Endodermal cell (in vitro differentiated cells): ENCODE results near the gene KTN1. TPM values are rescaled to one million over a fixed set of nuclear protein-coding genes. Genes with fewer than 3 reads are reported as not detected.

Experiments used
- DNase-seq: peaks from one replicate; pipeline ENCODE4 v3.0.0-alpha.2; 2017
- H3K27ac ChIP-seq: 2 replicates; pipeline ENCODE4 v1.5.1; 2013; ENCODE audit warnings: mild to moderate bottlenecking, low read depth, low read length, moderate library complexity
- H3K27me3 ChIP-seq: 2 replicates; pipeline ENCODE4 v1.6.1; 2013; ENCODE audit warnings: mild to moderate bottlenecking, low read length, moderate library complexity; ENCODE audit not compliant: insufficient read depth, control insufficient read depth, poor library complexity, severe bottlenecking
- H3K36me3 ChIP-seq: 2 replicates; pipeline ENCODE4 v1.7.0; 2013; ENCODE audit warnings: mild to moderate bottlenecking, low read length, moderate library complexity; ENCODE audit not compliant: control insufficient read depth, insufficient read depth
- H3K4me1 ChIP-seq: one replicate; pipeline ENCODE4 v1.7.0; 2013; ENCODE audit warnings: low read length; ENCODE audit not compliant: control insufficient read depth, insufficient read depth
- H3K4me3 ChIP-seq: 2 replicates; pipeline ENCODE4 v1.5.1; 2013; ENCODE audit warnings: mild to moderate bottlenecking, low read length, moderate library complexity
- H3K9ac ChIP-seq: 2 replicates; pipeline ENCODE4 v1.6.1; 2013; ENCODE audit warnings: mild to moderate bottlenecking, low read length, moderate library complexity; ENCODE audit not compliant: poor library complexity, severe bottlenecking; ENCODE audit errors: extremely low read depth
- H3K9me3 ChIP-seq: 2 replicates; pipeline ENCODE4 v1.6.1; 2013; ENCODE audit warnings: mild to moderate bottlenecking, low read length, moderate library complexity; ENCODE audit not compliant: control insufficient read depth
- H3K27ac Mint-ChIP-seq: 2 replicates; pipeline ENCODE4 v1.8.0; 2020; ENCODE audit warnings: mixed read lengths
- H3K27me3 Mint-ChIP-seq: 2 replicates; pipeline ENCODE4 v1.8.0; 2021; ENCODE audit warnings: mild to moderate bottlenecking, mixed read lengths; ENCODE audit not compliant: insufficient read depth
- H3K36me3 Mint-ChIP-seq: 2 replicates; pipeline ENCODE4 v1.8.0; 2020; ENCODE audit warnings: low read depth, mixed read lengths
- H3K4me1 Mint-ChIP-seq: 2 replicates; pipeline ENCODE4 v1.8.0; 2020; ENCODE audit warnings: mixed read lengths
- H3K4me3 Mint-ChIP-seq: 2 replicates; pipeline ENCODE4 v1.8.0; 2020; ENCODE audit warnings: mild to moderate bottlenecking, moderate library complexity, mixed read lengths
- H3K9me3 Mint-ChIP-seq: 2 replicates; pipeline ENCODE4 v1.8.0; 2020; ENCODE audit warnings: mild to moderate bottlenecking, mixed read lengths
- WGBS, 2 experiments: methylation state at CpG; one replicate each; pipeline versions ENCODE4 v1.1.5 to v1.1.7; 2013; ENCODE audit warnings: missing lambda C conversion rate in 2 of 2, mixed read lengths in 1 of 2; ENCODE audit not compliant: insufficient coverage in 1 of 2, insufficient read length in 1 of 2; 5-methylcytosine and 5-hydroxymethylcytosine counted together
- total RNA-seq, 2 donors: library from RNA; stranded (reverse); fragmentation: NEBNext Ultra II Directional in 1 of 2; extraction: Animal tissue kit (Norgen Biotek cat#: 25700) in 1 of 2; gene quantifications; 2 replicates in 1 of 2; 3 replicates in 1 of 2; pipeline ENCODE4 v1.2.1, GENCODE V29; 2021
- TF ChIP-seq, protein P1 (sequence below): fragments of 200-600 bp; sonication (generic); conservative IDR thresholded peaks from 2 replicates; pipeline ENCODE4 v1.5.0; 2021; ENCODE audit warnings: antibody characterized with exemption, mild to moderate bottlenecking

KTN1 gene
- total RNA-seq, 2 donors from 2014 or later: 215 to 239 TPM

DNA sequence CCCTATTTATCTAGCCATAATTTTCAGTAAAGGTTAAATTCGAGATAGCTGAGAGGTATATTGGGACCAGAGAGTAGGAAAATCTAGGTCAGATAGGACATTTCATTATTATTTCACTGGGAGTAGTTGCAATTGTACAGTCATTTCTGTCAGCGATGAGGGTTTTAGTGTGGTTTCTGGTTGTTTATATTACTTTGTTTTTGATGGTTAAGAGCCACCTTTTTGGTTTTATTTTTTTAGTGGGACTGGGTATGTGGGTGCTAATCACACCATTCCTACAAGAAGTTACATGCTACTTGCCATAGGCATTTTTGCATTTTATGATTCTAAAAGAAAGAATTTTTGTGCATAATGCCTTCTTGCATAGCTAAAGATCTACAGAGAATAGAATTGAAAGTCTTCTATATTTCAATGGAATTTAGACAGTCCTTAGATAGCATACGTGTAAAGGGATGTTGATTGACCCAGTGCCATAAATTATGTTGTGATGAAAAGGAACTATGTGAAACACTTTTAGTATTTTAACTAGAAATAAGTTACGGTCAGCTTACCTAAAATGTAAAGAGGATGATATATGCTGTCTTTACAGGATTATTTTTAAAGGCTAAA, 85.2 kb downstream of the KTN1 start:
- no peak for DNase-seq
- H3K27me3 ChIP-seq: no peaks in the 10 kb centered on the region
- no peaks in the 10 kb centered on the region for H3K9me3 ChIP-seq
- peaks cover 86% of the 10 kb centered on the region for H3K36me3 ChIP-seq
- TF ChIP-seq, protein P1, sequence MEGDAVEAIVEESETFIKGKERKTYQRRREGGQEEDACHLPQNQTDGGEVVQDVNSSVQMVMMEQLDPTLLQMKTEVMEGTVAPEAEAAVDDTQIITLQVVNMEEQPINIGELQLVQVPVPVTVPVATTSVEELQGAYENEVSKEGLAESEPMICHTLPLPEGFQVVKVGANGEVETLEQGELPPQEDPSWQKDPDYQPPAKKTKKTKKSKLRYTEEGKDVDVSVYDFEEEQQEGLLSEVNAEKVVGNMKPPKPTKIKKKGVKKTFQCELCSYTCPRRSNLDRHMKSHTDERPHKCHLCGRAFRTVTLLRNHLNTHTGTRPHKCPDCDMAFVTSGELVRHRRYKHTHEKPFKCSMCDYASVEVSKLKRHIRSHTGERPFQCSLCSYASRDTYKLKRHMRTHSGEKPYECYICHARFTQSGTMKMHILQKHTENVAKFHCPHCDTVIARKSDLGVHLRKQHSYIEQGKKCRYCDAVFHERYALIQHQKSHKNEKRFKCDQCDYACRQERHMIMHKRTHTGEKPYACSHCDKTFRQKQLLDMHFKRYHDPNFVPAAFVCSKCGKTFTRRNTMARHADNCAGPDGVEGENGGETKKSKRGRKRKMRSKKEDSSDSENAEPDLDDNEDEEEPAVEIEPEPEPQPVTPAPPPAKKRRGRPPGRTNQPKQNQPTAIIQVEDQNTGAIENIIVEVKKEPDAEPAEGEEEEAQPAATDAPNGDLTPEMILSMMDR: no peak
- peaks cover 37% of the 10 kb centered on the region for H3K36me3 Mint-ChIP-seq
- H3K9ac ChIP-seq: no peak overlapping the region
- no peaks in the 10 kb centered on the region for H3K4me1 ChIP-seq
- no peak overlapping the region for H3K27ac Mint-ChIP-seq
- WGBS, 2 experiments: 92% methylated on average over 4 of the region's 4 CpGs; no CpG with 5 or more reads in 1 of the 2 experiments
- no peak overlapping the region for H3K4me3 ChIP-seq
- no peaks in the 10 kb centered on the region for H3K27me3 Mint-ChIP-seq
- no peaks in the 10 kb centered on the region for H3K9me3 Mint-ChIP-seq
- no peak overlapping the region for H3K4me3 Mint-ChIP-seq
- no peaks in the 10 kb centered on the region for H3K4me1 Mint-ChIP-seq
- H3K27ac ChIP-seq: no peak overlapping the region

DNA sequence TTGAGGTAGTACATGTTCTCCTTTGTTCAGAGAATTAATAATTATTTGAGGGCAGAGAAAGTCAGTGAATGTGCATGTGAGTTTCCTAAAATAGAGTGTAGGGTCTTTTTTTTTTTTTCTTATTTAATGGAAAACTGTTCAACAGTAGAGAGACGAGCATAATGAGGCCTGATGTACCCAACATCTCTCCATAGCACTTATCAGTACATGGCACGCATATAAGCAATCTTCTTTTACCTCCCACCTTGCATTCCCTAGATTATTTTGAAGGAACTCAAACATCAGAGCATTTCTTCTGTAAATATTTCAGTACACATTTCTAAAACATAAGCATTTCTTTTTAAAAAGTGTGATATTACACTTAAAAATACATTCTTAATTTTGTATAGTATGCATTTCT, 87.8 kb downstream of the KTN1 start:
- no peak overlapping the region for H3K4me3 Mint-ChIP-seq
- no peak overlapping the region for H3K4me3 ChIP-seq
- 94 to 100% methylated on average over 1 to 2 of the region's 2 CpGs for WGBS, 2 experiments
- H3K36me3 Mint-ChIP-seq: peaks cover 42% of the 10 kb centered on the region
- no peak overlapping the region for H3K9ac ChIP-seq
- H3K27ac ChIP-seq: no peak overlapping the region
- TF ChIP-seq, protein P1: no peak
- no peaks in the 10 kb centered on the region for H3K4me1 ChIP-seq
- H3K9me3 Mint-ChIP-seq: no peaks in the 10 kb centered on the region
- H3K36me3 ChIP-seq: peaks cover 88% of the 10 kb centered on the region
- H3K27me3 Mint-ChIP-seq: no peaks in the 10 kb centered on the region
- DNase-seq: no peak
- no peaks in the 10 kb centered on the region for H3K27me3 ChIP-seq
- no peaks in the 10 kb centered on the region for H3K4me1 Mint-ChIP-seq
- no peaks in the 10 kb centered on the region for H3K9me3 ChIP-seq
- H3K27ac Mint-ChIP-seq: no peak overlapping the region

DNA sequence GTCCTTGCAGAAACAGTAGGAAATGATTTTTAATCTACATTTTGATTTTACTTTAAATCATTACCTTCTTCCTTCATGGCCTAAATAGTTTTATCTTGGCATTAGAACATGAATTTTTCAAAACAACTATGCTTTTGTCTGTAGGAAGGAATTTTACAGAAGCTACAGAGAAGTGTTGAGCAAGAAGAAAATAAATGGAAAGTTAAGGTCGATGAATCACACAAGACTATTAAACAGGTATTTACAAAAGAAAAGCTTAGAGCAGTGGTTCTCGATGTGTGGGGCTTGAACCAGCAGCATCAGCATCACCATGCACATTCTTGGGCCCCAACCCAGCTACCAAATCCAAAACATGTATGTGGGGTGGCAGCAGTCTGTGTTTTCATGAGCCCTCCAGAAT, 91.6 kb downstream of the KTN1 start:
- Histone ChIP-seq H3K36me3 (peaks cover 88% of the 10 kb centered on the region), H3K27me3 (no peaks in the 10 kb centered on the region), H3K27ac (no peak overlapping the region), H3K4me3 (no peak overlapping the region), H3K4me1 (no peaks in the 10 kb centered on the region), H3K9me3 (peaks cover 6% of the 10 kb centered on the region), H3K9ac (no peak overlapping the region)
- 94% methylated on average over 2 of the region's 2 CpGs; no CpG with 5 or more reads in 1 of the 2 experiments for WGBS, 2 experiments
- no peaks in the 10 kb centered on the region for H3K4me1 Mint-ChIP-seq
- no peak overlapping the region for H3K4me3 Mint-ChIP-seq
- H3K36me3 Mint-ChIP-seq: peaks cover 59% of the 10 kb centered on the region
- H3K27me3 Mint-ChIP-seq: no peaks in the 10 kb centered on the region
- H3K9me3 Mint-ChIP-seq: no peaks in the 10 kb centered on the region
- TF ChIP-seq, protein P1: no peak
- DNase-seq: no peak
- no peak overlapping the region for H3K27ac Mint-ChIP-seq
